Measurements from ENCODE around the gene RBM4B.
A peak's percentile ranks its signal among the peaks of the same experiment; 100 is the strongest.

The RBM4B gene

GRCh38 chr11:66698491-66698890 lies 20.8 kb upstream of the RBM4B start:
- Histone ChIP-seq H3K79me2 (ENCODE audit: low read length) (no peaks in the 10 kb centered on the region), H2AFZ (ENCODE audit: low read length) (no peak overlapping the region), H3K9ac (ENCODE audit: low read length) (no peak overlapping the region), H3K9me2 (replicated peaks; ENCODE audit: insufficient read depth, low read length) (no peaks in the 10 kb centered on the region), H3K4me3 (ENCODE audit: low read length) (no peak overlapping the region), H3F3A (ENCODE audit: insufficient read depth, low read length) (no peaks in the 10 kb centered on the region), H3K4me2 (ENCODE audit: low read depth, low read length) (no peak overlapping the region), H3K27me3 (replicated peaks; ENCODE audit: insufficient read depth, low read length) (no peaks in the 10 kb centered on the region), H3K9me3 (replicated peaks; ENCODE audit: insufficient read depth, low read length) (no peaks in the 10 kb centered on the region), H3K27ac (ENCODE audit: low read length) (no peak overlapping the region), H3K4me1 (ENCODE audit: low read length) (no peaks in the 10 kb centered on the region), H4K20me1 (ENCODE audit: insufficient read depth, low read length) (no peaks in the 10 kb centered on the region), H3K36me3 (replicated peaks; ENCODE audit: insufficient read depth, low read length) (no peaks in the 10 kb centered on the region)
- TF ChIP-seq EZH2phosphoT487 (IDR thresholded peaks at IDR 0.05; ENCODE audit: low read length): no peak
- TF ChIP-seq, protein P1, sequence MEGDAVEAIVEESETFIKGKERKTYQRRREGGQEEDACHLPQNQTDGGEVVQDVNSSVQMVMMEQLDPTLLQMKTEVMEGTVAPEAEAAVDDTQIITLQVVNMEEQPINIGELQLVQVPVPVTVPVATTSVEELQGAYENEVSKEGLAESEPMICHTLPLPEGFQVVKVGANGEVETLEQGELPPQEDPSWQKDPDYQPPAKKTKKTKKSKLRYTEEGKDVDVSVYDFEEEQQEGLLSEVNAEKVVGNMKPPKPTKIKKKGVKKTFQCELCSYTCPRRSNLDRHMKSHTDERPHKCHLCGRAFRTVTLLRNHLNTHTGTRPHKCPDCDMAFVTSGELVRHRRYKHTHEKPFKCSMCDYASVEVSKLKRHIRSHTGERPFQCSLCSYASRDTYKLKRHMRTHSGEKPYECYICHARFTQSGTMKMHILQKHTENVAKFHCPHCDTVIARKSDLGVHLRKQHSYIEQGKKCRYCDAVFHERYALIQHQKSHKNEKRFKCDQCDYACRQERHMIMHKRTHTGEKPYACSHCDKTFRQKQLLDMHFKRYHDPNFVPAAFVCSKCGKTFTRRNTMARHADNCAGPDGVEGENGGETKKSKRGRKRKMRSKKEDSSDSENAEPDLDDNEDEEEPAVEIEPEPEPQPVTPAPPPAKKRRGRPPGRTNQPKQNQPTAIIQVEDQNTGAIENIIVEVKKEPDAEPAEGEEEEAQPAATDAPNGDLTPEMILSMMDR (IDR thresholded peaks at IDR 0.05; ENCODE audit: low read length): no peak
- no peak for TF ChIP-seq EZH2 (optimal IDR thresholded peaks at IDR 0.05; ENCODE audit: low read depth, low read length)
- no peak for DNase-seq

DNA sequence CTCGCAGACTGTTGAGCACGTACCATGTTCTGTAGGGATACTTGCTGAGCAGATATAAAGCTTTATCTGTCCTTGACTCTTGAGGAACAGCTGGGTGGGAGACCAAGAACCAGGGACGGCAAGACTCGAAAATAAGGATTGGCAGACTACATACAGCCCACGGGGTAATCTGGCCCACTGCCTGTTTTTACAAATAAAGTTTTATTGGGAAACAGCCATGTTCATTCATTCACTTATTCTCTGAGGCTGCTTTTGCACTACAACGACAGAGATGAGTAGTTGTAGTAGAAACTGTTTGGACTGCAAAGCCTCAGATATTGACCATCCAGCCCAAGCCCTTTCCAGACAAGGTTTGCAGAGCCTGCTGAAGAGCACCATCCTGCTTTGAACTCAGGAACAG lies 20.3 kb upstream of the RBM4B start:
- no peak overlapping the region for H3K4me2 ChIP-seq (ENCODE audit: low read depth, low read length)
- no peak overlapping the region for H3K27ac ChIP-seq (ENCODE audit: low read length)
- H4K20me1 ChIP-seq (ENCODE audit: insufficient read depth, low read length): no peaks in the 10 kb centered on the region
- H3K79me2 ChIP-seq (ENCODE audit: low read length): no peaks in the 10 kb centered on the region
- no peak overlapping the region for H3K9ac ChIP-seq (ENCODE audit: low read length)
- no peak for DNase-seq
- no peaks in the 10 kb centered on the region for H3F3A ChIP-seq (ENCODE audit: insufficient read depth, low read length)
- H3K4me3 ChIP-seq (ENCODE audit: low read length): no peak overlapping the region
- no peak for TF ChIP-seq EZH2phosphoT487 (IDR thresholded peaks at IDR 0.05; ENCODE audit: low read length)
- no peaks in the 10 kb centered on the region for H3K9me3 ChIP-seq (replicated peaks; ENCODE audit: insufficient read depth, low read length)
- no peak overlapping the region for H2AFZ ChIP-seq (ENCODE audit: low read length)
- H3K27me3 ChIP-seq (replicated peaks; ENCODE audit: insufficient read depth, low read length): no peaks in the 10 kb centered on the region
- H3K4me1 ChIP-seq (ENCODE audit: low read length): no peaks in the 10 kb centered on the region
- no peaks in the 10 kb centered on the region for H3K9me2 ChIP-seq (replicated peaks; ENCODE audit: insufficient read depth, low read length)
- no peaks in the 10 kb centered on the region for H3K36me3 ChIP-seq (replicated peaks; ENCODE audit: insufficient read depth, low read length)

- no peak overlapping the region for H3K27ac ChIP-seq (ENCODE audit: low read length)
- no peaks in the 10 kb centered on the region for H3F3A ChIP-seq (ENCODE audit: insufficient read depth, low read length)
- H3K4me1 ChIP-seq (ENCODE audit: low read length): no peaks in the 10 kb centered on the region
- no peak for TF ChIP-seq EZH2phosphoT487 (IDR thresholded peaks at IDR 0.05; ENCODE audit: low read length)
- TF ChIP-seq EZH2 (optimal IDR thresholded peaks at IDR 0.05; ENCODE audit: low read depth, low read length): no peak
- TF ChIP-seq, protein P1 (IDR thresholded peaks at IDR 0.05; ENCODE audit: low read length): no peak
- H3K9me2 ChIP-seq (replicated peaks; ENCODE audit: insufficient read depth, low read length): no peaks in the 10 kb centered on the region
- no peak overlapping the region for H2AFZ ChIP-seq (ENCODE audit: low read length)
- no peaks in the 10 kb centered on the region for H3K9me3 ChIP-seq (replicated peaks; ENCODE audit: insufficient read depth, low read length)
- no peak overlapping the region for H3K9ac ChIP-seq (ENCODE audit: low read length)
- H3K4me2 ChIP-seq (ENCODE audit: low read depth, low read length): no peak overlapping the region
- no peak overlapping the region for H3K4me3 ChIP-seq (ENCODE audit: low read length)
- no peaks in the 10 kb centered on the region for H3K79me2 ChIP-seq (ENCODE audit: low read length)
- no peaks in the 10 kb centered on the region for H3K36me3 ChIP-seq (replicated peaks; ENCODE audit: insufficient read depth, low read length)
- DNase-seq: no peak
- H3K27me3 ChIP-seq (replicated peaks; ENCODE audit: insufficient read depth, low read length): no peaks in the 10 kb centered on the region
- H4K20me1 ChIP-seq (ENCODE audit: insufficient read depth, low read length): no peaks in the 10 kb centered on the region
Measured at GRCh38 chr11:66696146-66696545, 18.5 kb upstream of the RBM4B start.

GRCh38 chr11:66694732-66695207 lies 17.1 kb upstream of the RBM4B start:
- DNase-seq: peak; percentile 80
- Histone ChIP-seq H3F3A (ENCODE audit: insufficient read depth, low read length) (no peaks in the 10 kb centered on the region), H3K27ac (ENCODE audit: low read length) (no peak overlapping the region), H3K4me3 (ENCODE audit: low read length) (no peak overlapping the region), H3K9ac (ENCODE audit: low read length) (no peak overlapping the region), H3K9me2 (replicated peaks; ENCODE audit: insufficient read depth, low read length) (no peaks in the 10 kb centered on the region), H3K4me1 (ENCODE audit: low read length) (no peaks in the 10 kb centered on the region), H3K27me3 (replicated peaks; ENCODE audit: insufficient read depth, low read length) (no peaks in the 10 kb centered on the region), H3K79me2 (ENCODE audit: low read length) (no peaks in the 10 kb centered on the region), H2AFZ (ENCODE audit: low read length) (0 out of 2 replicates have a peak overlapping the region, but pooled peaks have one; percentile 8), H3K4me2 (ENCODE audit: low read depth, low read length) (no peak overlapping the region), H3K9me3 (replicated peaks; ENCODE audit: insufficient read depth, low read length) (no peaks in the 10 kb centered on the region), H4K20me1 (ENCODE audit: insufficient read depth, low read length) (no peaks in the 10 kb centered on the region), H3K36me3 (replicated peaks; ENCODE audit: insufficient read depth, low read length) (no peaks in the 10 kb centered on the region)
- TF ChIP-seq EZH2phosphoT487 (IDR thresholded peaks at IDR 0.05; ENCODE audit: low read length): no peak
- TF ChIP-seq EZH2 (optimal IDR thresholded peaks at IDR 0.05; ENCODE audit: low read depth, low read length): no peak
- TF ChIP-seq, protein P1 (IDR thresholded peaks at IDR 0.05; ENCODE audit: low read length): peak; percentile 93
